Activated naive CD4-positive, alpha-beta T cell treated with anti-CD3 and anti-CD28 coated beads, Interleukin-2, amount 50 U/mL, for 16 hours (primary cell): ENCODE results near the gene SEPTIN3.
"Not testable (repeated sequence)": the region's sequence is repeated elsewhere in the genome, so short reads cannot be mapped to it uniquely, and the experiment has no call there.

Experiments
- DNase-seq: peaks from one replicate; pipeline ENCODE4 v3.0.0-alpha.2; 2020

SEPTIN3 gene

DNA sequence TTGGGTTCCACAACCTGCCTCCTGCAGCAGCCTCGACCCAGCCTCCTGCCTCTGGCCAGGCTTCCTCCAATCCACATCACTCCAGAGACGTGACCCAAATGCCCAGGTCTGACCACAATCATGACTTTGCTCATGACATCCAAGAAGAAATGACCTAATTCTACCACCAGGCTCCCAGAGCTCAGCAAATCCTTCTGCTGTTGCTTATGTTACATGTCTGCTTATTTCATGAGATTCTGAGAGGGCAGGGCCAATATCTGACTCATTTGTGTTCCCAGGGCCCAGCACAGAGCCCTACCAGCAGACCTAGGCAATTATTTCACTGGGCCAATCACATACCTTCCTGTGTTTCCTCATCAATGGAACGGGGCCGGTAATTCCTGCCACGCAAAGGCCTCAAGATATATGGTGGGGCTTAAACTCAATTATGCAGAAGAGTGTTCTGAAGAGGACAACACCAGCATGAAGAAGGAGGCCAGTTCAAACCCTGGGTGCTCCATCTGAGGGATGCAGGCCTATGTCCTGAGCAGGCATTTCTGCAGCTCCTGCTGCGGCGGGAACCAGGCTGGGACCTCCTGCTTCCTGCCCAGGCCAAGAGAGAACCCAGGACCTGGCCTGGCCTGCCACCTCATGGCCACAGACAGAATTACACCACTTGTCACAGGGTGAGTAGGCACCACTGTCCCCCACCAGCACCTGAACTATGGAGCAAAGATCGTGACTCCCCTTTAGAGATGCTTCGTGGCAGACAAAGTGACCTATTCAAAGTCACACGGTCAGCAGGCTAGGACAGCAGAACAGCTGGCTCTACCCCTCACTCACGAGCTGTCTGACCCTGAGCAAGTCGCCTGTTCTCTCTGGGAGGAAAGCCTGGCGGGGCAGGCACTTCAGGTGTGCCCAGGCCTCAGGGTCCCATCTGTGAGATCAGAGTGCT lies 28.1 kb upstream of the SEPTIN3 start:
- DNase-seq: peak; percentile 85

DNA sequence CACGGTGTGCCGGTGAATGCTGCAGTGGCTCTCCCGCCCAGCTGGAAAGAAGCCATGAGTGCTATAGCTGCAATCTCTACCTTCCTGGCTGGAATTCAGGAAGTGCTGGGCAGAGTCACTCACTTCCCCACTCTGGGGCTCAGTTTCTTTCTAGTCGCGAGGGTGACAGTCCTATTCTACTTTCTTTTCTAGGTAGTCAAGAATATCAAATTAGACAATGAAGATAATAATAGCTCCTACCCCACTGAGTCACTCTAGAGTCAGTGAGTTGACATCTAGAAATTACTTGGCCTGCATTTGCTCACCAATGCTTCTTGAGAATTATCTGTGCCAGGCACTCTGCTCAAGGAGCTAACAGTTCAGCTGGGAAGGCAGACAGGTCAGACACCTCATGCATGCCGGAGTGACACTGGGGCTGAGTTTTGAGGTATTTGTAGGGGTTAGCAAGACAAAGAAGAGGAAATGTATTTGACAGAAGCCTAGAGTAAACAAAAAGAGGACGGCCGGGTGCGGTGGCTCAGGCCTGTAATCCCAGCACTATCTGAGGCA lies 25.5 kb upstream of the SEPTIN3 start:
- DNase-seq: no peak

DNA sequence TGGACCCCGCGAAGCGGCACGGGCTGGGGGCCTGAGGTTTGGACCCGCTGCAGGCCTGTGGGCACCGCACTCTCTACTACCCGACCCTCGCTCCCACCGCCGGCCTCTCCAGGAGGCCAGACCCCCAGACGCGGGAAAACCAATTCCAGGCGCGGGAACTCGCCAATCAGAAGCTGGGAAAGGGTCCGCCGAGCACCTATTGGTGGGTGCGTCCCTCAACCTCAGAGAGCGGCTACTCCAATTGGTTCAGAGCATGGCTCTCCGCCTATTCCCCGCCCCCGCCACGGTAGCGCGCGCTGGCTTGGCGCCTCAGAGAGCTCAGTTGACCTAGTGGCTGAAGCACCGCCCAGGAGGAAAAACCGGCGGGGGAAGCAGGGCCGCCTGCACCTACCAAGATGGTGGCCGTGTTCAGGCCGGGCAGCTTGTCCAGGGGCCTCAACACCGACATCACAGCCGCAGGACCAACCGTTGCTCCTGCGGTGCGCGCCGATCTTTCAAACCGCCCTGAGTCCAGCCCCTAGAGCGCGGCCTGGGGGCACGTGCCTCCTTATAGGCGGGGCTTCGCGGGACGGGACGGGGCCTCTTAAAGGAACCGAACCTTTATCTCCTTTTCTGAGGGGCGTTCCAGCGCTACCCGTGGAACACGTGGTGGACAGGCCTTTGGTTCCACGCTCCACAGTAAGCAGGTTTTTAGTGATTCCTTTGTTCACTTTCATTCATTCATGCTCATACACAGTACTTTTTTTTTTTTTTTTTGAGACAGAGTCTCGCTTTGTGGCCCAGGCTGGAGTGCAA lies 22.4 kb upstream of the SEPTIN3 start, which contains the start of gene CENPM:
TSS of gene CENPM (minus strand) at position 524 of the 795 bp plus-strand sequence. CDS start at position 448, 76 bp downstream.
- peak; percentile 92 for DNase-seq

DNA sequence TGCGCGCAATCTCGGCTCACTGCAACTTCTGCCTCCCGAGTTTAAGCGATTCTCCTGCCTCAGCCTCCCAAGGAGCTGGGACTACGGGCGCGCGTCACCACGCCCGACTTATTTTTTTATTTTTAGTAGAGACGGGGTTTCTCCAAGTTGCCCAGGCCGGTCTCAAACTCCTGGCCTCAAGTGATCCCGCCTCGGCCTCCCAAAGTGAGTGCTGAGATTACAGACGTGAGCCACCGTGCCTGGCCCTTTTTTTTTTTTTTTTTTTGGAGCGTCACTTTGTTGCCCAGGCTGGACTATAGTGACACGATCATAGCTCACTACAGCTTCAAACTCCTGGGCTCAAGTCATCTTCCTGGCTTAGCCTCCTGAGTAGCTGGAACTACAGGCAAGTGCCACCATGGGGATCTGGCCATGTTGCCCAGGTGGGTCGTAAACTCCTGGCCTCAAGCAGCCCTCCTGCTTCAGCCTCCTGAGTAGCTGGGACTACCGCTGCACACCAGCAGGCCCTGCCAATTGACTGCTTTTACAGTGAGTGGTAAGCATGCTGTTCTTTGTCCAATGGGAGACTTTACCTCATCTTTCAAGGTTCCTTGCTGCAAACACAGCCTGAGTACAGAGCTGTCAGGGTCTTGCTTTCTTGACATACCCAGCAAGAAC lies 21.7 kb upstream of the SEPTIN3 start:
- DNase-seq: no peak

DNA sequence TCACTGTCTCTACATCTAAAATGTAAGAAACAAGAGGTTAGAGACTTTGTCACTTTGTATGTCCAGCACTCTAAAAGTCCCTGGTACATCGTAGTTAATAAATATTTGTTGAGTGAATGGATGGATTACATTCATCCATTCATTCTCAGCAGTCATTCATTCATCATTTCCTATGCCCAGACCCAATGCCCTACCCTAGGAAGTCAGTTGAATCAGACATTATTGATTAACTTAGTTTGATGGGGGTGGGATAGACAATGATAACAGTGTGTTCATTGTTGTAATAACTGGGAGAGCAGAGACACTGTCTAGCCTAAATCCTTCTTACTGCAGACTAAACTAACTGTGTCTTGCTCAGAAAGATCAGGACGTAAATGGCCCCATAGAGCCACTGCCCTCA lies 21.1 kb upstream of the SEPTIN3 start:
- no peak for DNase-seq

GRCh38 chr22:41948928-41949296 lies 20.3 kb upstream of the SEPTIN3 start:
- DNase-seq: not testable (repeated sequence)

GRCh38 chr22:41949297-41949965 lies 19.8 kb upstream of the SEPTIN3 start:
- no peak for DNase-seq

- DNase-seq: no peak
Observed at GRCh38 chr22:41951898-41952474, 17.3 kb upstream of the SEPTIN3 start, which contains the start of gene SMIM45. SMIM45 (plus strand) TSS chr22:41952150.

DNA sequence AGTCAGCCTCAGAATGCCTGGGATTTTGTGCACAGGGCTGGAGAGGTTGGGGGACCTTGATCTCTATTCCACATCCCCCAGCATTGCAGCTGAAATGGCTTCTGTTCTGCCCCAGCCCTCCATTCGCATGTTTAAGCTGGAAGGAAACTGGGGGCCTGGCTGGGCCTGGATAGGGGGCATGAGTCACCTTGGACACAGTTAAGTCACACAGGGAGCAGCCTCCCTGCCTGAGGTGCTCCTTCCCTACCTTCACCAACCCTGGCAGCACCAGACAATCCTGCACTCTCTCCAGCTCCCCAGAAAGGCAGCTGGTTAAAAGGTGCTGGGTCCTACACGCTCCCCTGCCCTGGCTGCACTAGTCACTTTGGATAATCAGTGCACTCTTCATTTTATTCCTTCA lies 16.5 kb upstream of the SEPTIN3 start:
- DNase-seq: no peak

DNA sequence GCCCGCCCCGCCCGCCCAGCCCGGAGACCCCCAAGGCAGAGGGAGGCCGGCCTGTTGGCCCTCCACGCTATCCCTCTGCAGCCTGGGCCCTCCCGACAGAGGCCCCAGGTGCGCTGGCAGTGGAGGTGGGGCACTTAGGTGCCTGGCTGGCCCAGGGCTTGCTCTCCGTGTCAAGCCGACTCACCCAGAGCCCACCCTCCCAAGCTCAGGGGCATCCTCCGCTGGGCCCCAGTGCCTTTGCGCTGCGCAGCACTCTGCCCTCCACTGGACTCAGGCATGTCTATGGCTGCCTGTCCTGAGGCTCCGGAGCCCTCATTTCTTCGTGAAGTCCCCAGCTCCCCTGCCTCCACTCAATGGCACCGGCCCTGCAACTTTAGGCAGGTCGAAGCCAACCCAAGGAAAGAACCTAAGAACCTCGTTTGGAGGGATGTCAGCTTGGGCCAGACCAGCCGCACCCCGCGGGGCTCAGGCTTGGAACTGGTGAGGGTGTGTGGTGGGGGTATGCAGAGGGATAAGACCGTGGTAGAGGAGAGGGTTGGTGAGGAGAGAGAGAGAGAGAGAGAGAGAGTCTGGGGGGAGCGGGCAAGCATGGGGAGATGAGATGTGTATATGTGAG lies 11.2 kb upstream of the SEPTIN3 start:
- DNase-seq: no peak

DNA sequence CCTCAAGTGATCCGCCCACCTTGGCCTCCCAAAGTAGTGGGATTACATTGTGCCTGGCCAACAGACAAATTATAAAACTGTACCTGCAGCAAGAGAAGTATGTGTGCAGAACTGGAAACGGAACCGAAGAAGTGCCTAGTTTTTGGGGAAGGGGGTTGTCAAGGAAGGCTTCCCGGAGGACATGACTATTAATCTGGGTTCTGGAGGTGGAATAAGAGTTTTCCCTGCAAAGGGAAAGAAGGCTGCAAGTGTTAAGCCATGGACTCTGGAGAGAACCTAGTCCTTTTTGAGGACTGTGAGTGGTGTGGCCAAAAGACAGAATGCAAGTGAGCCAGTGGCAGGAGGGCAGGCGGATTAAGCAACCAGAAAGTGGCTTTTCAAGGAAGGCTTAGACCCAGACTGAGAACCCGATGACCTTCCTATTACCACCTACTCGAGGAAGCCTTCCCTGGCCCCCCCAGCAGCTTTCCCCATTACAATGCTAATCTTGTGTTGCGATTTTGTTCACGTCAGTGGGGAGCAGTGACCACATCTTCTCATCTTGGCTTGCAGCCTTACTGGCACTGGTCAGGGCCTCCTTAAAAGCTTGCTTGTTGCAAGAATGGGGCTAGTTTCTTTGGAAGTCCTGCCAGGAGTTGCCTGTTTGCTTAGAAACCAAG lies 5.7 kb upstream of the SEPTIN3 start:
- DNase-seq: no peak

DNA sequence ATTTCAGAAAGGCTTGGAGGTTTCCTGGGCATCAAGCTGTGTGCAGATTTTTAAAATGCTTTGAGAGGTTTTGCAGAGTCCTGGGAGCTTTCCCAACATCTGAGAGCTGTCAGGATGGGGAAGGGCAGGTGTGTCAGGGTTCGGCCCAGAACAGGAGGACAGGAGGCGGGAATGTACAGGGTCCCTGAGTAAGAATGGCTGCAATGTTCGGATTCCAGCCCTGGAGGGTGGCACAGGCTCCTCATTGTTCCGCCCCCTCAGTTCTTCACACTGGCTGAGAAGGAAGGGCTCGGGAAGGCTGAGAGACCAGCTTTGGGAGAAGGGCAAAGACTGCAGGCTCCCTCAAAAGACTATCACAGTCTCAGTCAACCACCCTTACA lies 5.1 kb upstream of the SEPTIN3 start:
- DNase-seq: no peak

- no peak for DNase-seq
Observed at GRCh38 chr22:41966225-41966606, 3.0 kb upstream of the SEPTIN3 start.

DNA sequence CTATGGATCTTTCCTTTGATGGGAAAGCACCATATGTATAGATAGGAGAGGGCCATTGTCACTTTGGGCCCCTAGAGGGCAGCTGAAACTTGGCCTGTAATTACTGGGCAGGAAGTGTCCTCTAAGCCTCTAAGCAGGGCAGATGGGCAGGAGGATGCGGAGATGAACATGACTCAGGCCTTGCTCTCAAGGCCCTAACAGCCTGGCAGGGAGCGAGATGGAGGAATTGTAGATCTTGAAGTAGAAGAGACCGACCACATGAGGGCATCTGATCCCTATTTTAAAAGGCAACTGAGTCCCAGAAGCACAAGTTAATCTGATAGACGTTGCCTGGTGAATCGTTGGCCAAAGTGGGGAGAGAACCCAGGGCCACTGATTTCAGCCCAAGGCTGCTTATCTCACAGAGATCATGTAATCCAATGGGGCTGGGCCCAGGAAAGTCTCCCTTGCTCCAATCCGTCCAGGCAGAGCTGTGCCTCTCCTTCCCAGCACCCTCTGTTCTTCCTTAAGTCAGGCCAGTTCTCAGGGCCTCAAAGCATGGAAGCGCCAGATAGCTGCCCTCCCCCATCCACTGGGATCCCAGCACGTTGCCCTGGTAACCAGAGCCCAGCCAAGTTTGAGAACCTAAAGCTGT lies 2.5 kb upstream of the SEPTIN3 start:
- DNase-seq: peak; percentile 35

- DNase-seq: no peak
Observed at GRCh38 chr22:41968601-41969000, 642 bp upstream of the SEPTIN3 start.

DNA sequence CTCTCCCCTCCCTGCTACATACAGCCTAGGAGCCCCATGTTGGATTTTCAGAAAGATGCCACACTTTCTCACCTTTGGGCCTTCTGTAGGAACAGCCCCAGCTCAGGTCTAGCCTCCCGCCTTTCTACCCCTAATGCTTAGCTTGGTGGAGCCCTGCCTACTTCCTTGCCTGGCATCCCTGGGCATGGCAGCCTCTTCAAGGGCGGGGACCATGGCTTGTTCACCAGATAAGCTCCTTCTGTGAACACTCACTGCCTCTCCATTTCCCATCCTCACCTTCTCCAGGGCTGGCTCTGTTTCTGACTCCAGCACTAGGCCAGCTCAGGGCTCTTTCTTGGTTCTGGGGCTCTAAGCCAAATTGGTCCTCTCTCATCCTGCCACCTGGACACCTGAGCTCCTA lies 1.4 kb downstream of the SEPTIN3 start:
- DNase-seq: no peak

GRCh38 chr22:41971431-41971830 lies 2.2 kb downstream of the SEPTIN3 start:
- no peak for DNase-seq

GRCh38 chr22:41974691-41975290 lies 5.5 kb downstream of the SEPTIN3 start:
- no peak for DNase-seq

GRCh38 chr22:41975299-41976069 lies 6.2 kb downstream of the SEPTIN3 start:
- no peak for DNase-seq
